PC-9 (cell line): ENCODE data around the gene ABCC3. TPM values are rescaled to one million over a fixed set of nuclear protein-coding genes. Genes with fewer than 3 reads are reported as not detected.
A peak's percentile ranks its signal among the peaks of the same experiment; 100 is the strongest.

Experiments used
- BruUV-seq: library from RNA; stranded (reverse); fragments of 400-500 nt; replicated peaks from 2 replicates; lab custom pipeline; 2021; lab: Mats Ljungman, UMichigan
- CTCF ChIA-PET: fragments of 300-600 bp; sonication (Branson Sonifier 250); formaldehyde crosslinking; loops from one replicate; lab custom pipeline; 2022; ENCODE audit warnings: antibody characterized with exemption; lab: Charles Lee
- POLR2A ChIA-PET: fragments of 300-600 bp; sonication (Branson Sonifier 250); formaldehyde crosslinking; loops from one replicate; lab custom pipeline; 2022; ENCODE audit warnings: antibody characterized with exemption; ENCODE audit not compliant: unreplicated experiment; lab: Charles Lee
- DNase-seq, 2 experiments: peaks; one replicate each; pipeline versions ENCODE4 v3.0.0 to v3.0.0-alpha.2; 2015 to 2022; ENCODE audit warnings: mixed read lengths in 1 of 2
- H2AFZ ChIP-seq: fragments of 200-600 bp; sonication (generic); 2 replicates; pipeline ENCODE4 v1.8.1; 2017; ENCODE audit warnings: antibody characterized with exemption
- H3F3A ChIP-seq: fragments of 200-600 bp; sonication (generic); 2 replicates; pipeline ENCODE4 v1.8.1; 2017; ENCODE audit warnings: antibody characterized with exemption, mild to moderate bottlenecking, low read depth; ENCODE audit not compliant: insufficient read depth
- H3K27ac ChIP-seq: fragments of 200-600 bp; sonication (generic); 2 replicates; pipeline ENCODE4 v1.6.1; 2016; ENCODE audit warnings: mixed run types
- H3K27me3 ChIP-seq: fragments of 200-600 bp; sonication (generic); 2 replicates; pipeline ENCODE4 v1.6.1; 2016; ENCODE audit warnings: low read depth, mixed run types; ENCODE audit not compliant: insufficient read depth
- H3K36me3 ChIP-seq: fragments of 200-600 bp; sonication (generic); 2 replicates; pipeline ENCODE4 v1.6.1; 2016; ENCODE audit warnings: low read depth, mixed run types
- H3K4me1 ChIP-seq: fragments of 200-600 bp; sonication (generic); replicated peaks from 2 replicates; pipeline ENCODE4 v1.6.1; 2016; ENCODE audit warnings: mixed run types; ENCODE audit not compliant: insufficient read depth
- H3K4me2 ChIP-seq: fragments of 200-600 bp; sonication (generic); 2 replicates; pipeline ENCODE4 v1.6.1; 2017; ENCODE audit warnings: mixed run types
- H3K4me3 ChIP-seq: fragments of 200-600 bp; sonication (generic); 2 replicates; pipeline ENCODE4 v1.6.1; 2016; ENCODE audit warnings: mixed run types
- H3K79me2 ChIP-seq: fragments of 200-600 bp; sonication (generic); 2 replicates; pipeline ENCODE4 v1.6.1; 2017; ENCODE audit warnings: low read depth, mixed run types
- H3K9me2 ChIP-seq: fragments of 200-600 bp; sonication (generic); 2 replicates; pipeline ENCODE4 v1.8.1; 2017; ENCODE audit warnings: mild to moderate bottlenecking; ENCODE audit not compliant: insufficient read depth
- H3K9me3 ChIP-seq: fragments of 200-600 bp; sonication (generic); 2 replicates; pipeline ENCODE4 v1.8.1; 2016; ENCODE audit warnings: low read depth; ENCODE audit not compliant: insufficient read depth
- H4K20me1 ChIP-seq: fragments of 200-600 bp; sonication (generic); 2 replicates; pipeline ENCODE4 v1.8.1; 2017; ENCODE audit not compliant: insufficient read depth
- CTCF ChIP-seq: fragments of 200-600 bp; sonication (generic); conservative IDR thresholded peaks from 2 replicates; pipeline ENCODE4 v1.6.1; 2017; ENCODE audit warnings: mixed run types, antibody characterized with exemption, mild to moderate bottlenecking, moderate library complexity
- EZH2 ChIP-seq: fragments of 200-600 bp; sonication (generic); IDR thresholded peaks from 2 replicates; pipeline ENCODE4 v1.8.0; 2017; ENCODE audit warnings: antibody characterized with exemption, low read depth
- intact Hi-C: fragments of 100-400 bp; cut with micrococcal nuclease; formaldehyde crosslinking; loops from one replicate; pipeline ENCODE4 v1.10.0; 2022; ENCODE audit not compliant: unreplicated experiment
- total RNA-seq: library from RNA; stranded (reverse); gene quantifications from 2 replicates; pipeline ENCODE4 v1.2.3, GENCODE V29; 2021

Gene ABCC3
- total RNA-seq, 1 experiment from 2014 or later = 221 TPM

GRCh38 chr17:50731575-50732460 is 97.1 kb downstream of the ABCC3 start:
- CTCF ChIA-PET = no interaction called here
- H4K20me1 ChIP-seq = peaks cover 98% of the 10 kb centered on the region
- no peak overlapping the region for H3K4me2 ChIP-seq
- H3F3A ChIP-seq = peaks cover 63% of the 10 kb centered on the region
- 0 out of 2 replicates have a peak, but pooled peaks cover 6% of the 10 kb centered on the region for H3K4me1 ChIP-seq
- H3K9me3 ChIP-seq = no peaks in the 10 kb centered on the region
- peaks cover 8% of the 10 kb centered on the region; the same call in 1 of the 2 replicates for H3K36me3 ChIP-seq
- no peak for DNase-seq
- H3K79me2 ChIP-seq = peaks cover 100% of the 10 kb centered on the region
- intact Hi-C loops = no loop called here
- no TSS peak for BruUV-seq
- no peak overlapping the region for H3K4me3 ChIP-seq
- 0 out of 2 replicates have a peak overlapping the region, but pooled peaks have one; percentile 20 for H3K27ac ChIP-seq
- H3K27me3 ChIP-seq = no peaks in the 10 kb centered on the region
- TF ChIP-seq EZH2 = no peak
- no peak for TF ChIP-seq CTCF
- H3K9me2 ChIP-seq = no peaks in the 10 kb centered on the region
- no peak overlapping the region for H2AFZ ChIP-seq
- POLR2A ChIA-PET = no interaction called here

- ChIA-PET POLR2A (no interaction called here), CTCF (interaction anchor here (0.7 kb wide), 1 partner anchor 65 kb away, joined by 12 read pairs; no protein-coding TSS in a partner anchor)
- Histone ChIP-seq H3K27ac (no peak overlapping the region), H3K9me3 (no peaks in the 10 kb centered on the region), H3K4me1 (0 out of 2 replicates have a peak, but pooled peaks cover 6% of the 10 kb centered on the region), H2AFZ (no peak overlapping the region), H3K4me2 (no peak overlapping the region), H3F3A (peaks cover 56% of the 10 kb centered on the region; the same call in 1 of the 2 replicates), H3K79me2 (peaks cover 100% of the 10 kb centered on the region), H3K27me3 (no peaks in the 10 kb centered on the region), H3K4me3 (no peak overlapping the region), H3K9me2 (no peaks in the 10 kb centered on the region), H4K20me1 (peaks cover 98% of the 10 kb centered on the region), H3K36me3 (peaks cover 36% of the 10 kb centered on the region)
- intact Hi-C loops = no loop called here
- BruUV-seq = no TSS peak
- DNase-seq = no peak
- TF ChIP-seq CTCF (no peak), EZH2 (no peak)
Observed at GRCh38 chr17:50735287-50735686, 100.6 kb downstream of the ABCC3 start.

- Histone ChIP-seq H3K4me3 (no peak overlapping the region), H3K9me2 (no peaks in the 10 kb centered on the region), H4K20me1 (peaks cover 95% of the 10 kb centered on the region), H3K4me1 (0 out of 2 replicates have a peak, but pooled peaks cover 6% of the 10 kb centered on the region), H3K79me2 (peaks cover 94% of the 10 kb centered on the region), H3K36me3 (peaks cover 52% of the 10 kb centered on the region), H2AFZ (no peak overlapping the region), H3K4me2 (no peak overlapping the region), H3K27ac (0 out of 2 replicates have a peak overlapping the region, but pooled peaks have one; percentile 8), H3K9me3 (no peaks in the 10 kb centered on the region), H3K27me3 (no peaks in the 10 kb centered on the region), H3F3A (peaks cover 44% of the 10 kb centered on the region)
- no peak for DNase-seq
- no peak for TF ChIP-seq CTCF
- TF ChIP-seq EZH2 = no peak
- ChIA-PET POLR2A (no interaction called here), CTCF (no interaction called here)
- no TSS peak for BruUV-seq
- intact Hi-C loops = no loop called here
Observed at GRCh38 chr17:50737118-50737698, 102.5 kb downstream of the ABCC3 start.
